HEK293T (cell line): ENCODE data around the gene PSME3IP1.

ENCODE experiments used
- CTCF ChIA-PET: fragments of 350-600 bp; formaldehyde crosslinking; extraction: SDS; loops from one replicate; lab custom pipeline; 2021; ENCODE audit warnings: antibody characterized with exemption, inconsistent platforms; lab: Yijun Ruan, JAX
- POLR2A ChIA-PET: fragments of 350-600 bp; formaldehyde crosslinking; extraction: SDS; loops from one replicate; lab custom pipeline; 2020; ENCODE audit warnings: antibody characterized with exemption, inconsistent platforms; lab: Yijun Ruan, JAX
- DNase-seq: peaks from one replicate; pipeline ENCODE4 v3.0.0; 2012; ENCODE audit warnings: mixed read lengths; ENCODE audit errors: extremely low spot score
- ARNT ChIP-seq: fragments of 450-650 bp; IDR thresholded peaks from 2 replicates; pipeline ENCODE4 v1.6.1; 2017; ENCODE audit warnings: mild to moderate bottlenecking
- BHLHE40 ChIP-seq: fragments of 450-650 bp; IDR thresholded peaks from 2 replicates; pipeline ENCODE4 v1.6.1; 2016; ENCODE audit warnings: mild to moderate bottlenecking, moderate library complexity, borderline replicate concordance
- CTBP1 ChIP-seq: fragments of 450-650 bp; IDR thresholded peaks from 2 replicates; pipeline ENCODE4 v1.6.1; 2016; ENCODE audit warnings: borderline replicate concordance
- ELF4 ChIP-seq: fragments of 450-650 bp; IDR thresholded peaks from 2 replicates; pipeline ENCODE4 v1.6.1; 2017; ENCODE audit warnings: antibody characterized with exemption
- FOXA1 ChIP-seq: fragments of 450-650 bp; IDR thresholded peaks from 2 replicates; pipeline ENCODE4 v1.6.1; 2016; ENCODE audit warnings: mild to moderate bottlenecking
- FOXK2 ChIP-seq: fragments of 450-650 bp; IDR thresholded peaks from 2 replicates; pipeline ENCODE4 v1.6.1; 2016; ENCODE audit warnings: mild to moderate bottlenecking
- FOXM1 ChIP-seq: fragments of 450-650 bp; IDR thresholded peaks from 2 replicates; pipeline ENCODE4 v1.6.1; 2017; ENCODE audit warnings: mild to moderate bottlenecking, borderline replicate concordance
- HDGF ChIP-seq: fragments of 450-650 bp; IDR thresholded peaks from 2 replicates; pipeline ENCODE4 v1.6.1; 2017; ENCODE audit warnings: antibody characterized with exemption, borderline replicate concordance
- L3MBTL2 ChIP-seq: fragments of 450-650 bp; conservative IDR thresholded peaks from 2 replicates; pipeline ENCODE4 v1.6.1; 2016; ENCODE audit warnings: mild to moderate bottlenecking
- LEF1 ChIP-seq: fragments of 450-650 bp; IDR thresholded peaks from 2 replicates; pipeline ENCODE4 v1.6.1; 2017; ENCODE audit warnings: mild to moderate bottlenecking, borderline replicate concordance
- NFRKB ChIP-seq: fragments of 450-650 bp; IDR thresholded peaks from 2 replicates; pipeline ENCODE4 v1.6.1; 2016; ENCODE audit warnings: mild to moderate bottlenecking, moderate library complexity
- PKNOX1 ChIP-seq: fragments of 450-650 bp; IDR thresholded peaks from 2 replicates; pipeline ENCODE4 v1.6.1; 2016
- SP1 ChIP-seq: fragments of 450-650 bp; IDR thresholded peaks from 2 replicates; pipeline ENCODE4 v1.6.1; 2017
- SUZ12 ChIP-seq: fragments of 450-650 bp; IDR thresholded peaks from 2 replicates; pipeline ENCODE4 v1.6.1; 2016; ENCODE audit warnings: mild to moderate bottlenecking
- TARDBP ChIP-seq: fragments of 450-650 bp; IDR thresholded peaks from 2 replicates; pipeline ENCODE4 v1.6.1; 2016
- ZNF384 ChIP-seq: fragments of 450-650 bp; IDR thresholded peaks from 2 replicates; pipeline ENCODE4 v1.6.1; 2016

PSME3IP1 gene

GRCh38 chr16:57133886-57134285 lies 52.0 kb downstream of the PSME3IP1 start:
- CTCF ChIA-PET = no interaction called here
- TF ChIP-seq CTBP1 (no peak), FOXK2 (no peak), L3MBTL2 (no peak), ARNT (no peak), SP1 (no peak), SUZ12 (no peak), ZNF384 (no peak), FOXA1 (no peak), NFRKB (no peak), FOXM1 (no peak), TARDBP (no peak), HDGF (no peak), LEF1 (no peak), PKNOX1 (no peak), BHLHE40 (no peak)
- no peak for DNase-seq
- POLR2A ChIA-PET = no interaction called here

- TF ChIP-seq LEF1 (no peak), FOXM1 (no peak), CTBP1 (no peak), NFRKB (no peak), SP1 (no peak), ZNF384 (no peak), FOXA1 (no peak), FOXK2 (no peak), BHLHE40 (no peak), HDGF (no peak), L3MBTL2 (no peak), SUZ12 (no peak), ELF4 (no peak), PKNOX1 (no peak), TARDBP (no peak), ARNT (no peak)
- CTCF ChIA-PET = no interaction called here
- POLR2A ChIA-PET = no interaction called here
Observed at GRCh38 chr16:57133031-57133430, 52.8 kb downstream of the PSME3IP1 start.

GRCh38 chr16:57132470-57132869 lies 53.4 kb downstream of the PSME3IP1 start:
- POLR2A ChIA-PET = no interaction called here
- CTCF ChIA-PET = no interaction called here
- TF ChIP-seq BHLHE40 (no peak), HDGF (no peak), FOXK2 (no peak), ARNT (no peak)
- DNase-seq = no peak

More at GRCh38 chr16:57133031-57133430, 52.8 kb downstream of the PSME3IP1 start:
- DNase-seq = no peak

- DNase-seq = no peak
- ChIA-PET POLR2A (no interaction called here), CTCF (interaction anchor here (0.6 to 0.7 kb wide), 2 partner anchors 88 to 287 kb away, joined by 3 read pairs; no protein-coding TSS in a partner anchor)
- TF ChIP-seq TARDBP = no peak
- TF ChIP-seq FOXM1 = no peak
- no peak for TF ChIP-seq FOXA1
- TF ChIP-seq L3MBTL2 = no peak
- no peak for TF ChIP-seq ELF4
- no peak for TF ChIP-seq HDGF
- TF ChIP-seq BHLHE40 = no peak
- TF ChIP-seq LEF1 = no peak
Observed at GRCh38 chr16:57131351-57131970, 54.4 kb downstream of the PSME3IP1 start.

GRCh38 chr16:57130950-57131321 lies 54.9 kb downstream of the PSME3IP1 start:
- DNase-seq = no peak
- ChIA-PET CTCF (interaction anchor here (0.6 to 0.7 kb wide), 2 partner anchors 89 to 287 kb away, joined by 3 read pairs; no protein-coding TSS in a partner anchor), POLR2A (no interaction called here)
- TF ChIP-seq ZNF384 = no peak
- TF ChIP-seq CTBP1 = no peak
- TF ChIP-seq FOXM1 = no peak
- no peak for TF ChIP-seq PKNOX1
- no peak for TF ChIP-seq TARDBP
- no peak for TF ChIP-seq SP1
- TF ChIP-seq L3MBTL2 = no peak
- TF ChIP-seq LEF1 = no peak
- TF ChIP-seq NFRKB = no peak
- no peak for TF ChIP-seq FOXK2
- no peak for TF ChIP-seq FOXA1
- TF ChIP-seq ARNT = no peak
- TF ChIP-seq HDGF = no peak
- TF ChIP-seq BHLHE40 = no peak

GRCh38 chr16:57128771-57129389 lies 57.0 kb downstream of the PSME3IP1 start:
- ChIA-PET POLR2A (no interaction called here), CTCF (no interaction called here)
- no peak for DNase-seq
- TF ChIP-seq LEF1 = no peak
- no peak for TF ChIP-seq NFRKB
- no peak for TF ChIP-seq FOXA1
- TF ChIP-seq SUZ12 = no peak
- TF ChIP-seq HDGF = no peak
